Neuronal stem cell (in vitro differentiated cells): Measurements from ENCODE around the gene NAT14.
A peak's percentile ranks its signal among the peaks of the same experiment; 100 is the strongest.

Source experiments
- DNase-seq: peaks from one replicate; pipeline ENCODE4 v3.0.0-alpha.2; 2013; ENCODE audit warnings: low spot score
- H2AFZ ChIP-seq: one replicate; pipeline ENCODE4 v1.6.1; 2013; ENCODE audit warnings: mild to moderate bottlenecking, low read length, inconsistent platforms
- H2AK5ac ChIP-seq: 2 replicates; pipeline ENCODE4 v1.6.1; 2013; ENCODE audit warnings: low read depth, mild to moderate bottlenecking, inconsistent platforms, low read length, moderate library complexity, mixed read lengths
- H2BK120ac ChIP-seq: 2 replicates; pipeline ENCODE4 v1.6.1; 2013; ENCODE audit warnings: low read depth, mild to moderate bottlenecking, inconsistent platforms, low read length, moderate library complexity, mixed read lengths
- H2BK12ac ChIP-seq: one replicate; pipeline ENCODE4 v1.6.1; 2013; ENCODE audit warnings: low read length, inconsistent platforms
- H2BK15ac ChIP-seq: 2 replicates; pipeline ENCODE4 v1.6.1; 2013; ENCODE audit warnings: mild to moderate bottlenecking, low read length, inconsistent platforms, mixed read lengths
- H2BK5ac ChIP-seq: one replicate; pipeline ENCODE4 v1.6.1; 2013; ENCODE audit warnings: inconsistent platforms, mild to moderate bottlenecking, low read length, moderate library complexity
- H3K14ac ChIP-seq: one replicate; pipeline ENCODE4 v1.6.1; 2013; ENCODE audit warnings: low read length, inconsistent platforms
- H3K18ac ChIP-seq: 2 replicates; pipeline ENCODE4 v1.6.1; 2013; ENCODE audit warnings: low read length, inconsistent platforms
- H3K23ac ChIP-seq: 2 replicates; pipeline ENCODE4 v1.6.1; 2013; ENCODE audit warnings: low read depth, mild to moderate bottlenecking, mixed read lengths, low read length, inconsistent platforms; ENCODE audit not compliant: poor library complexity
- H3K27ac ChIP-seq: replicated peaks from 3 replicates; pipeline ENCODE4 v1.5.1; 2013; ENCODE audit warnings: low read length, inconsistent platforms
- H3K27me3 ChIP-seq, 3 experiments: 2 replicates each; pipeline ENCODE4 v1.6.1; 2013; ENCODE audit warnings: low read length in 3 of 3, mild to moderate bottlenecking in 2 of 3, inconsistent platforms in 1 of 3, low read depth in 1 of 3, mixed read lengths in 1 of 3, moderate library complexity in 1 of 3; ENCODE audit not compliant: control insufficient read depth in 3 of 3, insufficient read depth in 3 of 3
- H3K36me3 ChIP-seq, 2 donors: replicated peaks in 1 of 2; 2 replicates each; pipeline ENCODE4 v1.6.1; 2013; ENCODE audit warnings: low read length in 2 of 2; ENCODE audit not compliant: control insufficient read depth in 2 of 2, insufficient read depth in 2 of 2
- H3K4ac ChIP-seq: 2 replicates; pipeline ENCODE4 v1.6.1; 2013; ENCODE audit warnings: inconsistent platforms, mild to moderate bottlenecking, low read length, moderate library complexity
- H3K4me1 ChIP-seq, 2 donors: 1 replicate in 1 of 2; 2 replicates in 1 of 2; pipeline ENCODE4 v1.6.1; 2013; ENCODE audit warnings: low read length in 2 of 2, low read depth in 1 of 2; ENCODE audit not compliant: control insufficient read depth in 2 of 2, insufficient read depth in 1 of 2
- H3K4me2 ChIP-seq: one replicate; pipeline ENCODE4 v1.6.1; 2013; ENCODE audit warnings: mild to moderate bottlenecking, low read length, inconsistent platforms; ENCODE audit not compliant: insufficient read depth, poor library complexity, severe bottlenecking
- H3K4me3 ChIP-seq, 2 donors: 2 replicates each; pipeline ENCODE4 v1.5.1; 2013; ENCODE audit warnings: low read length in 2 of 2, mild to moderate bottlenecking in 2 of 2, inconsistent platforms in 1 of 2, moderate library complexity in 1 of 2
- H3K79me1 ChIP-seq: one replicate; pipeline ENCODE4 v1.6.1; 2013; ENCODE audit warnings: low read depth, mild to moderate bottlenecking, inconsistent platforms, low read length, moderate library complexity
- H3K9ac ChIP-seq: one replicate; pipeline ENCODE4 v1.6.1; 2013; ENCODE audit warnings: mild to moderate bottlenecking, low read depth, low read length, inconsistent platforms; ENCODE audit not compliant: poor library complexity
- H3K9me3 ChIP-seq, 2 donors: replicated peaks in 1 of 2; 2 replicates each; pipeline versions ENCODE3 to v1.6.1; 2013; ENCODE audit warnings: low read length in 2 of 2, mild to moderate bottlenecking in 2 of 2, inconsistent platforms in 1 of 2, low read depth in 1 of 2, mixed read lengths in 1 of 2, moderate library complexity in 1 of 2; ENCODE audit not compliant: control insufficient read depth in 2 of 2, insufficient read depth in 1 of 2
- H4K8ac ChIP-seq: one replicate; pipeline ENCODE4 v1.6.1; 2013; ENCODE audit warnings: low read depth, mild to moderate bottlenecking, inconsistent platforms, low read length, moderate library complexity
- H4K91ac ChIP-seq: one replicate; pipeline ENCODE4 v1.6.1; 2013; ENCODE audit warnings: low read length, low read depth, mild to moderate bottlenecking, inconsistent platforms; ENCODE audit not compliant: poor library complexity
- WGBS, 2 donors: extraction: QIAGEN DNeasy Blood & Tissue Kit; methylation state at CpG; one replicate each; pipeline ENCODE4 v1.1.7; 2013; ENCODE audit warnings: missing lambda C conversion rate in 2 of 2, mixed read lengths in 1 of 2; ENCODE audit not compliant: insufficient read length in 2 of 2, insufficient replicate concordance in 1 of 2; ENCODE audit errors: extremely low coverage in 2 of 2; 5-methylcytosine and 5-hydroxymethylcytosine counted together

The NAT14 gene

GRCh38 chr19:55454787-55455243 lies 30.2 kb upstream of the NAT14 start:
- Histone ChIP-seq H3K23ac (no peak overlapping the region), H3K9me3 (no peaks in the 10 kb centered on the region), H3K9ac (peak overlapping the region; percentile 44), H2BK15ac (peak overlapping the region; percentile 49), H4K8ac (no peak overlapping the region), H3K4ac (no peak overlapping the region), H3K14ac (no peak overlapping the region), H3K27ac (no peak overlapping the region), H2BK5ac (peak overlapping the region; percentile 53), H3K36me3 (peaks cover 0 to 12% of the 10 kb centered on the region in 2 donors), H2AFZ (no peak overlapping the region), H2AK5ac (peak overlapping the region; percentile 70), H2BK120ac (no peak overlapping the region), H3K4me1 (peaks cover 8 to 21% of the 10 kb centered on the region in 2 donors), H4K91ac (no peak overlapping the region), H3K27me3 (peaks cover 4 to 24% (median 6%) of the 10 kb centered on the region in 3 experiments), H2BK12ac (peak overlapping the region; percentile 84), H3K4me3 (no peak overlapping the region), H3K4me2 (no peak overlapping the region), H3K79me1 (no peaks in the 10 kb centered on the region), H3K18ac (peak overlapping the region; percentile 64)
- DNase-seq: no peak
- no CpG with 5 or more reads among the region's 14 CpGs for WGBS, 2 donors

- no peak overlapping the region for H3K4me2 ChIP-seq
- no peak overlapping the region for H3K23ac ChIP-seq
- peak overlapping the region; percentile 3 for H3K9ac ChIP-seq
- no peak overlapping the region for H3K14ac ChIP-seq
- WGBS, 2 donors: no CpG with 5 or more reads among the region's 11 CpGs
- peaks cover 0 to 12% of the 10 kb centered on the region in 2 donors for H3K36me3 ChIP-seq
- peak overlapping the region; percentile 75 for H2AK5ac ChIP-seq
- H2BK5ac ChIP-seq: no peak overlapping the region
- no peak overlapping the region for H2BK12ac ChIP-seq
- no peak overlapping the region for H3K27ac ChIP-seq
- no peak overlapping the region for H3K18ac ChIP-seq
- no peak overlapping the region for H4K91ac ChIP-seq
- peaks cover 2 to 17% (median 4%) of the 10 kb centered on the region in 3 experiments for H3K27me3 ChIP-seq
- H3K4ac ChIP-seq: no peak overlapping the region
- no peak overlapping the region for H2AFZ ChIP-seq
- H2BK15ac ChIP-seq: no peak overlapping the region
- H4K8ac ChIP-seq: no peak overlapping the region
- no peak overlapping the region for H2BK120ac ChIP-seq
- H3K4me1 ChIP-seq: peaks cover 14 to 24% of the 10 kb centered on the region in 2 donors
- H3K79me1 ChIP-seq: no peaks in the 10 kb centered on the region
- H3K9me3 ChIP-seq: no peaks in the 10 kb centered on the region
- DNase-seq: no peak
- no peak overlapping the region for H3K4me3 ChIP-seq
Observed at GRCh38 chr19:55455576-55456235, 29.3 kb upstream of the NAT14 start.

DNA sequence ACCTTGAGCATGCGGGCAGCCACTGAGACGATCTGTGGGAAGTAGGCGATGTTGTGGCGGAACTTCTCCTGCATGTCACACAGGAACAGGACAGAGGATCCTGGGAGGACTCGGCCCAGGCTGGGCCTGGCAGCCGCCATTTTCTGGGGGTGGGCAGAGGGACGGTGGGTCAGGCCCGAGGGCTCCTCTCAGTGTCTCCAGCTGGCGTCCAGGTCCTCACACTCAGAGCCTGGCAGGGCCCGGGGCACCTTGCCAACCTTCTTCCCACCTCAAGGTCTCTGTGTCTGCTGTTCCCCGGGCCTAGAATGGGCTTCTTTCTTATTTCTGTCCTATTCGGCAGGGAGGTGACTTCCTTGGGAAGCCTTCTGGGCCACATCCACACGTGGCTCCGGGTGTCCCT lies 28.6 kb upstream of the NAT14 start:
- Histone ChIP-seq H3K36me3 (peaks cover 0 to 12% of the 10 kb centered on the region in 2 donors), H3K4me3 (no peak overlapping the region), H3K79me1 (no peaks in the 10 kb centered on the region), H2AK5ac (peak overlapping the region; percentile 4), H4K91ac (no peak overlapping the region), H3K4me1 (peaks cover 14 to 23% of the 10 kb centered on the region in 2 donors), H3K9ac (no peak overlapping the region), H3K23ac (no peak overlapping the region), H3K4me2 (no peak overlapping the region), H2AFZ (no peak overlapping the region), H3K4ac (no peak overlapping the region), H3K27ac (no peak overlapping the region), H2BK120ac (no peak overlapping the region), H3K27me3 (peaks cover 0 to 12% (median 4%) of the 10 kb centered on the region in 3 experiments), H2BK5ac (peak overlapping the region; percentile 89), H3K9me3 (peaks cover 0 to 2% of the 10 kb centered on the region in 2 donors), H3K14ac (no peak overlapping the region), H4K8ac (no peak overlapping the region), H3K18ac (no peak overlapping the region), H2BK15ac (no peak overlapping the region), H2BK12ac (no peak overlapping the region)
- DNase-seq: no peak
- no CpG with 5 or more reads among the region's 14 CpGs for WGBS, 2 donors

DNA sequence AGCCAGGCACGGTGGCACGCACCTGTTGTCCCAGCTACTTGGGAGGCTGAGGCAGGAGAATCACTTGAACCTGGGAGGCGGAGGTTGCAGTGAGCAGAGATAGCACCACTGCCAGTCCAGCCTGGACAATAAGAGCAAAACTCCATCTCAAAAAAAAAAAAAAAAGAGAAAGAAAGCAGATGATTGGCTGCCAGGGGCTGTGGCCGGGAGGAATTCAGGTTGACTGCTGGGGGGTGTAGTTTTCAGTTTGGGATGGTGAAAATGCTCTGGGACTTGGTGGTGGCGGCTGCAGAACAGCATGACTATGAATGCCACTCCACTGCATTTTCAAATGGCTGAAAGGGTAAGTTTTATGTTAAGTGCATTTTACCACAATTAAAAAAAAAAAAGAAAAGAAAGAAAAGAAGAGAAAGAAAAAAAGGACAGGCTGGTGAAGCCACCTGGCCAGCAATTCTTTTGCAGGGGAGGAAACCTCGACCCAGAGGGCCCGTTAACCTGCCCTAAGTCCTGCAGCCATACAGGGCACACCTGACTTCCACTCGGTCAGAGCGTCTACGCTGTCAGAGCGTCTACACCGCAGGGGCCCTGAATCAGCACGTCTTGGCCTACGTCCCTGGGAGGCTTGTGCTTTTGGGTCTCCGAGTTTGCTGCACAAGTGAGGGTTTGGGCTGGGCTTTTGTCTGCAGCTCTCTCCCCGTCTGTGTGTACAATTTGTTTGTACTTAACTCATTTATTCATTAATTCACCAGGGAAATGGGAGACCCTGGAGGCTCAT lies 27.1 kb upstream of the NAT14 start:
- no peak overlapping the region for H4K8ac ChIP-seq
- peaks cover 13 to 19% of the 10 kb centered on the region in 2 donors for H3K4me1 ChIP-seq
- H3K36me3 ChIP-seq: peaks cover 0 to 12% of the 10 kb centered on the region in 2 donors
- H3K14ac ChIP-seq: no peak overlapping the region
- peaks cover 0 to 2% of the 10 kb centered on the region in 2 donors for H3K9me3 ChIP-seq
- no peaks in the 10 kb centered on the region for H3K79me1 ChIP-seq
- no peak overlapping the region for H3K4me2 ChIP-seq
- no peak overlapping the region for H2BK5ac ChIP-seq
- no peak overlapping the region for H2BK120ac ChIP-seq
- H3K4me3 ChIP-seq: no peak overlapping the region
- H3K4ac ChIP-seq: no peak overlapping the region
- H2BK12ac ChIP-seq: no peak overlapping the region
- H2AK5ac ChIP-seq: no peak overlapping the region
- H3K27me3 ChIP-seq: peaks cover 0 to under 1% (median 0%) of the 10 kb centered on the region in 3 experiments
- no CpG with 5 or more reads among the region's 16 CpGs for WGBS, 2 donors
- no peak overlapping the region for H3K23ac ChIP-seq
- H3K27ac ChIP-seq: no peak overlapping the region
- no peak overlapping the region for H2BK15ac ChIP-seq
- H3K9ac ChIP-seq: peak overlapping the region; percentile 24
- H2AFZ ChIP-seq: no peak overlapping the region
- DNase-seq: no peak
- H3K18ac ChIP-seq: no peak overlapping the region
- H4K91ac ChIP-seq: no peak overlapping the region
